NCI-H146 treated with DMSO at 0.1 percent for 48 hours (cell line): ENCODE results near the gene NTN3.

Experiments used
- DNase-seq: peaks from one replicate; lab custom pipeline; 2025; ENCODE audit not compliant: unreplicated experiment; lab: John Stamatoyannopoulos, UW

NTN3 gene

DNA sequence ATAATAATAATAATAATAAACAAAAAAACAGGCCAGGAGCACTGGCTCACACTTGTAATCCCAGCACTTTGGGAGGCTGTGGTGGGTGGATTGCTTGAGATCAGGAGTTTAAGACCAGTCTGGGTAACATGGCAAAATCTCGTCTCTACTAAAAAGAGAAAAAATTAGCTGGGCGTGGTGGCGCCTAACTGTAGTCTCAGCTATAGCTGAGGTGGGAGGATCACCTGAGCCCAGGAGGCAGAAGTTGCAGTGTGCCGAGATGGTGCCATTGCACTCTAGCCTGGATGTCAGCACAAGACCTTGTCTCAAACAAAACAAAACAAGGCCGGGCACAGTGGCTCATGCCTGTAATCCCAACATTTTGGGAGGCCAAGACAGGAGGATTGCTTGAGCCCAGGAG, 23.9 kb downstream of the NTN3 start:
- DNase-seq, result no peak

DNA sequence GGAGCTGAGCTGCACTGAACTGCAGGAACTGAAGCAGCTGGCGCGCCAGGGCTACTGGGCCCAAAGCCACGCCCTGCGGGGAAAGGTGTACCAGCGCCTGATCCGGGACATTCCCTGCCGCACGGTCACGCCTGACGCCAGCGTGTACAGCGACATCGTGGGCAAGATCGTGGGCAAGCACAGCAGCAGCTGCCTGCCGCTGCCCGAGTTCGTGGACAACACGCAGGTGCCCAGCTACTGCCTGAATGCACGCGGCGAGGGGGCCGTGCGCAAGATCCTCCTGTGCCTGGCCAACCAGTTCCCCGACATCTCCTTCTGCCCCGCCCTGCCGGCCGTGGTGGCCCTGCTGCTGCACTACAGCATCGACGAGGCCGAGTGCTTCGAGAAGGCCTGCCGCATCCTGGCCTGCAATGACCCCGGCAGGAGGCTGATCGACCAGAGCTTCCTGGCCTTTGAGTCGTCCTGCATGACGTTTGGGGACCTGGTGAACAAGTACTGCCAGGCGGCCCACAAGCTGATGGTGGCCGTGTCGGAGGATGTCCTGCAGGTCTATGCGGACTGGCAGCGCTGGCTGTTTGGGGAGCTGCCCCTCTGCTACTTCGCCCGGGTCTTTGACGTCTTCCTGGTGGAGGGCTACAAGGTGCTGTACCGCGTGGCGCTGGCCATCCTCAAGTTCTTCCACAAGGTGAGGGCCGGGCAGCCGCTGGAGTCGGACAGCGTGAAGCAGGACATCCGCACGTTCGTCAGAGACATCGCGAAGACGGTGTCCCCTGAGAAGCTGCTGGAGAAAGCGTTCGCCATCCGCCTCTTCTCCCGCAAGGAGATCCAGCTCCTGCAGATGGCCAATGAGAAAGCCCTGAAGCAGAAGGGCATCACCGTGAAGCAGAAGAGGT, 25.4 kb downstream of the NTN3 start:
- no peak for DNase-seq

DNA sequence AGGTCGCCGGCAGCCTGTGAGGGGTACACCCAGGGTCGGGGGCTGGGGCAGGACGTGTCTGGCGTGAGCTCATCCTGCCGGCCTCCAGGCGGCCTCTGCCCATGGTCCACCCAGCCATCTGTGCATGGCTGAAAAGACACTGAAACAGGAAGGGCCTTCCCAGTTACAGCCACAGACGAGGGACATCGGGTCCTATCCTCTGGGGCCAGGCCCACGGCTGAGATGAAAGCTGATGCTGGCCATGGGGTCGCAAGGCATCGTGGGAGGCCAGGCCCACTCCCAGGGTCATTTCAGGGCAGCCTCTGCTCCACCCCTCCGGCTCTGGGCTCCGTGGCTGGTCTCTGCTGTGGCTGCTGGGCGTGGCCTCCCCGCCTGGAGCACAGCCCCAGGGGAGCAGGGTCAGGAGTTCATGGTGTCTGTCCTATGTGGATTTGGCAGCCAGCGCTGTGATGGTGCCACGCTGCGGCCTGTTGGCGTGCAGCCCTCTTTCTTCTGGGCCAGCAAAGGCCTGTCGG, 26.1 kb downstream of the NTN3 start:
- no peak for DNase-seq

DNA sequence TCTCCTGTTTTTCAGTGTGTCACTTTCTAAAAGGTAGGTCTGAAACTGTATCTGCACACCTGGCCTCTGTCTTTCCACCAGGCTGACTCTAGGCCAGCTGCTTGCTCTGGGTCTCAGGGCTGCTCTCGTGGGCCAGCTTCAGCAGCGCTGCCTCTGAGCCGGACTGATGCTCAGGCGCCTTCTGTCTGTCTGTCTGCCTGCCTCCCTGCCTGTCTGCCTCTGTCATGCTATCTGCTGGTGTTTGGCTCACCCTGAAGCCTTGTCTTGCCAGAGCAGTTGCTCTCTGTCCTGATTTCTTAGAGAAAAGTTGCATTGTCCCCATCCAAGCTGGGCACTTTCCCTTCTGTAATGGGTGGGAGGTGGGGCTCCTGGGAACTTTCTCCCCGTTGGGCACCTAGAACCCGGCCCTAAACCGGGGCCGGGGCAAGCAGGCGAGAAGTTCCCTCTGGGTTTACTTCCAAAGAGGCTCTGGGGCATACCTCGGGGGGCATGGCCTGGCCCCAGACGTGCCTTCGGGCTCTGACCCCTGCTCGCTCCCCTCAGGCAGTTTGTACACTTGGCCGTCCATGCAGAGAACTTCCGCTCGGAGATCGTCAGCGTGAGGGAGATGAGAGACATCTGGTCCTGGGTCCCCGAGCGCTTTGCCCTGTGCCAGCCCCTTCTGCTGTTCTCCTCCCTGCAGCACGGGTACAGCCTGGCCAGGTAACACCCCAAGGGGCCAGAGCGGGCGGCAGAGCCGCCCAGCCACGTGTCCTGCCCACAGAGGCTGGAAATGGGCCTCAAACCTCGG, 26.8 kb downstream of the NTN3 start:
- DNase-seq, result no peak

DNA sequence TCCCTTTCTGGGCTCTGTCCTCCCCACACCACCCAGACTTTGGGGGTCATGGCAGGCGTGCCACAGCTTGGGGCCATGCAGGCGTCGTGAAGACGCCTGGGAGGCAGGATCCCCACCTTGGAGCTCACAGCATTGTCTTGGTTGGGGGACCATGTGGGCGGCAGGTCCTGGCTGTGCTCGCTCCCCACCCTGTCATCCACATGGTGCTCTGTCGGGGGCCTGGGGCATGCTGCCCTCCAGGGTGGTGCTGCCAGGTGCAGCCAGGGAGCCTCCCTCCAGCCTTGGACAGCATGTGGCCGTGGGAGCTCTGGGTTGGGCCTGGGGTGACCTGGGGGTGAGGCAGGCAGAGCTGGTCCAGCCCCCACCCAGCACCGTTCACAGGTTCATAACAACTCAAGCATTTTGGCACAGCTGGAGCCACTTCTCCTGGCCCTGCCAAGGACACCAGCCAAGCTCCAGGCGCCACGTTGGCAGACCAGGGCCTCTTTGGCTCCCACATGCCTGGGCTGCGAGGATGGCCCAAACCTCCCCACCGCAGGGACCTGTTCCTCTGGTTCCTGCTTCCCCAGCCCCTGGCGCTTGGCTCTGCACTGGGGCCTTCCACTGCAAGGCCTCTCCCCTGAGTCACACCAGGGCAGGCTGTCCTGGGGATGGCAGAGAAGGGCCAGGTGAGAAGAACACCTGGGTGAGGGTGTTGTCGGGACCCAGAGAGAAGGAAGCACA, 27.6 kb downstream of the NTN3 start:
- DNase-seq, result no peak

DNA sequence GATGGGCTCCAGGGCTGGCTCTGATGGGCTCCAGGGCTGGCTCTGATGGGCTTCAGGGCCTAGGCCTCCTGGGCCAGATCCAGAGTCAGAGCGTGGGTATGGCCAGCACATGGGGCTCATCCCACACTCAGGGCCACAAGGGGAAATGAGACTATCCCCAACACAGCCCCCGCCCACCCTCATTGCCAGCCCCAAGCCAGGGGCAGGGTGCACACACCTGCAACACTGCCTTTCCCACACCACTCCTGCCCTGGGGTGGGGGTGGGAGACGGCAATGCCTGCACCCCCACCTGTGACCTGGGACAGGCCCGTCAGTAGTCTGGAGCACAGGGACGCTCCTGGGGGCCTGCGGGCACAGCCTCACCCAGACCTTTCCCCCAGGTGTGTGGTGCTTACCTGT, 28.4 kb downstream of the NTN3 start:
- DNase-seq, result no peak

DNA sequence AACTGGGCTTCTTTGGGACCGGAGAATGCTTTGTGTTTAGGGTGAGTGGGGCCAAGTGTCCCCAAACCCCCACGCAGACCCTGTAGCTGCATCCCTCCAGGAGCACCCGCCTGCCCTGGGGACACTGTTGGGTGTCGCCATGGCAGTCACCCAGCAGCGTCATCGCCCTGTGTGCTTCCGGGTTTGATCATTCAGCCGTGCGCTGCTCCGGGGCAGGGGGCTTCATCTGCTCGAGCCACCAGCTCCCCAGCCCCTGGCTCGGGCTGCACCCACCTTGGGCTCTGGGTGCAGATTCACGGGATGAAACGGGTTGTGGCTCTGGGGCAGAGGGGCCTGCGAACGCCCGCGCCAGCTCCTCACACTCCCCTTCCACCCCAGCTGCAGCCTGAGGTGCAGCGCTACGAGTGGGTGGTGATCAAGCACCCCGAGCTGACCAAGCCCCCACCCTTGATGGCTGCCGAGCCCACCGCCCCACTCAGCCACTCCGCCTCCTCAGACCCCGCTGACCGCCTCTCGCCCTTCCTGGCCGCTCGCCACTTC, 28.9 kb downstream of the NTN3 start:
- DNase-seq, result no peak

DNA sequence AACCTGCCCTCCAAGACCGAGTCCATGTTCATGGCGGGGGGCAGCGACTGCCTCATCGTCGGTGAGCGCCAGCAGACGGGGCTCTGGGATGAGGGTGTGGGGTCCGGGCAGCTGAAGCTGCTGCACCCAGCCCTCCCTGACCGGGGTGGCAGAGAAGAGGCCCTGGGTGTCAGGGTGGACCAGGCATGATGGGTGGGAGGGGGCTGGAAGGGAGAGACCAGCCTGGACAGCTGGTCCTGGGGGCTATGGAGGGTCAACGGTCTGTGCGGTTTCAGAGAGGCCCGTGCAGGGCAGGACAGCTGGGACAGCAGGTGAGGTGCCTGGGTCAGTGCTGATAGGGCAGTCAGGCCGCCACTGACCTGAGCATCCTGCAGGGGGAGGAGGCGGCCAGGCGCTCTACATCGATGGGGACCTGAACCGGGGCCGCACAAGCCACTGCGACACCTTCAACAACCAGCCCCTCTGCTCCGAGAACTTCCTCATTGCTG, 29.4 kb downstream of the NTN3 start:
- DNase-seq, result no peak

DNA sequence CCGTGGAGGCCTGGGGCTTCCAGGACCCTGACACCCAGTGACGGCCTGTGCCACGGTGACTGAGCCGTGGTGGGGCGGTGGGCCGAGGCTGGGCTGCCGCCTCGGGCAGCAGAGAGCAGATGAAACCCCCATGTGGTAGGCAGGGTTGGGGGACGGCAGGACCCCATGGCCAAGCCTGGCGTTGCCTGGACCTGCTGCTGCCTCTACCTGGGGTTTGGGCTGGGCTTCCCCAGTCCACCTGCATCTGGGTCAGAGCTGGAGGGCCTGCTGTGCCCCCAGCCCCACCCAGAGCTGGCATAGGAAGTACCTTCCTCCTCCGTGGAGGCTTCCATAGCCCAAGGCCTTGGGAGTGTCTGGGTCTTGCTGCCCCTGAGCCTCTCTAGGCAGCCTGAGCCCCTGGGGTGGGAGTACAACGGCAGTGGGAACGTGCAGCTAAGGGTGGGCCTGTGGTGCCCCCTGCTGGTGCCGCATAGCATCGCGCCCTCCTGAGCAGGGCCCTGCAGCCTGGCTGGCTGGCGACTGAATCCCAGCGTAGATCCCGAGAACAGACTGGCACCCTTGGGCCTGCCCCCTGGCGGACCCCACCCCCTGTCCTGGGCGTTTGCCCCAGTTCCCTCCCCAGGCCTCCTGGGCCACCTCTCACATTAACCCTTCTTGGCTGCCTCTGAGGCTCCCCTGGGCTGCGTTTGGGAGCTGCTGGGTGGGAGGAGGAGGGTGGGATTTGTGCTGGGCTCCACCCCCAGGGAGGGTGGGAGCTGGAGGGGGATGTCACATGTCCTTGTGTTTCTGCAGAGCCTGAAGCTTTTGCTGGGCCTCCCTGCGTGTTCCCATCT, 30.0 kb downstream of the NTN3 start:
- DNase-seq, result peak; percentile 48

DNA sequence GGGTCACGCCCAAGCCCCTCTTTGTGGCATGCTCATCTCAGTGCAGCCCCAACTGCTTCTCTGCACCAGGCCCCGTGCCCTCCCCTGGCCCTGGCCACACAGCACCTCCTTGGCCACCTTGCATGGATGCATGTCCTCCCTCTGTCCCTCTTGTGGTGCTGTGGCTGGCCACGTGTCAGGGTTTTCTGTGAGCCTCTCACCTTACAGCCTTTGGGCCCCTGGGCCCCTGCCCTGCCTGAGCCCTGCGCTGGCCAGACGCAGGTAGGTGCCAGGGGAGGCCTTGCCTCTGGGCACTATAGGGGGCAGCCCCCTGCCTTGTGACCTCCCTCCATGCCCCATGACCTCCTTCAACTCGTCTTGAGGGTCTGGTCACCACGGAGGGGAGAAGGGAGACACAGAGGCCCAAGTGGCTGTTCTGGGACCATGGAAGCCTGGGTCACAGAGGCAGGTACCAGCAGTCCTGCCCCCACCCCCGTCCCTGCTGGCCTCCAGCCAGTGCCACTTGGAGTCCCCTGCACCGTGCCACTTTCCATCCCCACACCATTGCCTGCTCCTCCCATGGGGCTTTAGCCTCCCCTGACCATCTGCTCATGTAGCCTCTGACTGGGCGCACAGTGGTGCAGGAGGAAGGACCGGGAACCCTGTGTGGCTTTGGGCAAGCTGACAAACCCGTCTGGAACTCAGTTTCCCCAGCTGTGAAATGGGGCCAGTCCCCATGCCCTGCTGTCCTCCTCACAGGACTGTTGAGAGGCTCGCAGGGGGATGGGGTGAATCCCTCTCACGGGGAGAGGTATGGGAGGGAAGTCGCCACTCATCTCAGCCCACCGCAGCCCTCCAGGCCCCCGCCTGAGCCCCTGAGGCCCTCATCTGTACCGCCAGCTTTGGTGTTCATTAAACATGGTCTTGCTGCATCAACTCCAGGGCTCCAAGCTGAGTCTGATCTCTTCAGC, 31.1 kb downstream of the NTN3 start:
- no peak for DNase-seq

DNA sequence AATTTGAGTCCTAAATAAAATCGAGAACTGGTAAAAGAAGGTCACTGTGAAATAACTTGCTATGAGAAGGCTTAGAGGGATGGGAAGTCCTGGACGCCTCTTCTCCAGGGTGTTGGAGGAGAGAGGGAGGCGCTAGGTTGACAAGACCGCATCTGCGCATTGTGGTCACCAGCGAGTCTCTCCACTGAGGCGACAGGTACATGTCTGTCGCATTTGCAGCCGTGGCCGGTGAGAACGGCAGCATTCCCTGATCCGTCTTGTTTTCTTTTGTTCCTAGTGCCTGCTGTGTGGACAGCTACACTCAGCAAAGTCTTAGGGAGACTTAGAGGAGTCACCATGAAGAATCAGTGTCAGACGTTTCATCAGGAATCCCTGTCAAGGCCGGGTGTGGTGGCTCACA, 34.6 kb downstream of the NTN3 start:
- DNase-seq, result no peak

DNA sequence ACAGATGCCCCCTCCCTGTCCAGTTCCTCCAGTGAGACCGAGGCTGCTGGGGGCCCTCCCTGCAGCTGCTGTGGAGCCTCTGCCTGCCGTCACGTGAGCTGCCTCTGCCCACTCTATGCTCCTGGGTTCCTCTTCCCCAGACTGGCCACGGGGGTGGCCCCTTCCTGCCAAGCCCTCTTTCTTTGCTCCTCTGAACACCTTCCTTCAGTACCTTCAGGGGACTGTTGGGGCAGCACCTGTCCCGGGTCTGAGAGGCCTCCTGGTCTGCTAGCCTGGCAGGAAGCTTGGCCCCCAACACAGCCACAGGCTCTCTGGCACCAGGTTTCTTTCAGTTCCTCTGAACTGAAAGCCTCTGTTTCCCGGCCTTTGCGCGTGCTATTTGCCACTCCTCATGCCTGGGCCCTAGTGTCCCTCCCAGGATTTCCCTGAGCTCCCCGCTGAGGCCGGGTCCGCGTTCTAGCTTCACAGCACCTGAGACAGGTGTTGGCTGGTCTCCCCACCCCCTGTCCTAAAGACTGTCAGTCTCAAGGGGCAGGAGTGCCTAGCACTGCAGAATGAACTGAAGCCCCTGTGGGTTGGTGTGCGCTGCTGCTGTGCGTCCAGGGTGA, 36.1 kb downstream of the NTN3 start:
- no peak for DNase-seq

DNA sequence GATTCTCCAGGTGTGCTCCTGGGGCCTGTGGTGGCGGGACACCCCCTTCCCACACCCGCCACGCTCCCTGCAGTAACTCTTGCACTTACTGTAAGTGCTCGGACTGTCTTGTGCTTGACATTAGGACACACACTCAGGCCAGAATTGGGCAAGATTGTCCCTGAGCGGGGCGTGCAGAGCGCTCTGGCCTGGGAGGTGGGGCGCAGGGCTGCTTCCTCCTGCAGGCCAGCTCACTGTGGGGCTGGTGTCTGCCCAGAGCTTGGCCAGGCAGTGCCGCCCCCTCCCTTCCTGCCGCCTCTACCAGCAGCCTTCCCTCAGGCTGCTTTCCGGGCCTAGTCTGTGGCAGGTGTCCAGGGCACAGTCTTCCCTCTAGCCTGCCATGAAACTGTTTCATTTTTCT, 36.6 kb downstream of the NTN3 start:
- no peak for DNase-seq

DNA sequence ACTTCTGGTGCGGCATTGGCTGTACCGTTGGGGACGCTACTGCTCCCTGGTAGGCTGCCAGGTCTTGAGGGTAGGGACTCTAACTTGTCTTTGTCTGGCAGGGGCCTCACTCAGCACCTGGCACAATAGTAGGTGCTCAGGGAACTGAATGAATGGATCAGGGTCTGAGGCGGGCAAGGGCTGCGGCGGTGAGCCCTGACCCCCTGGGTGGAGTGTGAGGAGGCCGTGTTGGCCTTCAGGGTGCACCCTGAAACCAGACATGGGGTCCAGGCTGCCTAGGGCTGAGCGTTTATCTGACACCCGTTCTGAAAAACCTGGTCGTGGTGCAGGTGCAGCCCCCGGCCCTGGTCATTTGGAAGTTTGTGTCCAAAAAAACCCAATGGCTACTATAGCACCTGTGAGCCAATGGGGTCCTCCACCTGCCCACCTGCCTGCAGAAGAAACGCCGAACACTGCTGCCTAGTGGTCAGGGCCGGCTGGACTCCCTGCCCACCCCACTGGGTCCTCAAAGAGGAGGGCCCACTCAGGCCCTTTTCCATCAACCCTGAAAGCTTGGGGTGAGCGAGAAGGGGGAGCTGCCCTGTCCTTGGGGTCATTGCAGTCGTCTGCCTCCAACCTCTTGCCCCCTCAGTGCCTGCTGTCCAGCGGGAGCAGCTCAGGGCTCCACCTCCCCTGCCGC, 37.8 kb downstream of the NTN3 start:
- no peak for DNase-seq

DNA sequence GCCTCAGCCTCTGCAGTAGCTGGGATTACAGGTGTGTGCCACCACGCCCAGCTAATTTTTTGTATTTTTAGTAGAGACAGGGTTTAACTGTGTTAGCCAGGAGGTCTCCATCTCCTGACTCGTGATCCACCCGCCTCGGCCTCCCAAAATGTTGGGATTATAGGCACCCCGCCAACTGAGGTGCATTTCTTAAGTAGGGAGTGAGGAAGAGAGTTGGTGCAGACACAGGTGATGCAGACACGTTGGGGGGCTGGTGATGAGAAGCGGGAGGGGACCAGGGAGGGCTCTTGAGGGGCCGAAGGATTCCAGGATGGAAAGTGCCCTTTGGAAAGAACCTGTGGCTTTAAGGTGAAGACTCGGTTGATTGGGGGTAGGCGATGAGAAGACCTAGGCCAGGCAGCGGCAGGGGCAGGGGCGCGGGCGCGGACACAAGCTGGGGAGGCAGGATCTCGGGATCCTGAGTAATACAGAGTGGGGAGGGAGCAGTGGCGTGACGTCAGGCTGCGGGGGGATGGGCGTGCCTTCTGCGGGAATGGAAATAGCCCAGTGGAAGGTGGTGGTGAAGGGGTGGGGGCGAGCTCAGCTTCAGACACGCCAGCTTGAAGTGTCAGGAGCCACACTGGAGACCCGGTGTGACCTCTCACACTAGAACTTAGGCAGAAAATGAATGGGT, 40.2 kb downstream of the NTN3 start:
- DNase-seq, result no peak

DNA sequence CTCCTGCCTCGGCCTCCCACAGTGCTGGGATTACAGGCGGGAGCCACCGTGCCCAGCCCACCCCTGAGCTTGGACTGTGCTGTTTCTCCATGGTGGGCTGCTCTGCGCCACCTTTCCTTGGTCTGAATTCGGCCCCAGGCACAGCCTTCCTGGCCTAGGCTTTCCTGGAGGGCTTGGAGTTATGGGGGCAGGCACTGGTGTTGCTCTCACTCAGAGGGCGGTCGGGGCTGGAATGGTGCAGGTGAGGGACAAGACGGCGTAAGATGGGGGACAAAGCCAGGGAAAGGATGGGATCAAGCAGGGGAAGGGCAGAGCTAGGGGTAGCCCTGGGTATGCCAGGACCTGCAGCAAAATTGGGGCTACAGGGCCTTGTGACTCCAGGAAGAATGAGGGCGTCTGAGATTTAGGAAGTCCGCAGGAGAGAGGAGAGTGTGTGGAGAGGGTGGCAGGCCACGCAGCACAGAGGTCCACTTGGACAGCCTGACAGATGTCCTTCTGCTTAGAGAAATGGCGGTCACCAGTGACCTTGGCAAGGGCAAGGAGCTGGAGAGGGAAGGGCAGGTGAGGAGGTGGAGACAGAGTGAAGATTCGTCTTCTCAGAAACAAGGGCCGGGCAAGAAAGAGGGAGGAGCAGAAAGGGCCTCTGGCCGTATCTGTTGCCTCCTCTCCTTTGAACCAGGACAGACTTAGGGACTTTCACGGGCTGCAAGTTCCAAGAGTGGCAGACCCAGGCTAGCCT, 41.1 kb downstream of the NTN3 start:
- DNase-seq, result no peak
